AML-193 (cell line): ENCODE measurements around the gene ARHGAP8.
"Not testable (repeated sequence)": the region's sequence is repeated elsewhere in the genome, so short reads cannot be mapped to it uniquely, and the experiment has no call there.

Experiments used
- DNase-seq, 2 experiments: peaks; one replicate each; lab custom pipeline; 2025; lab: John Stamatoyannopoulos, UW

Gene ARHGAP8

DNA sequence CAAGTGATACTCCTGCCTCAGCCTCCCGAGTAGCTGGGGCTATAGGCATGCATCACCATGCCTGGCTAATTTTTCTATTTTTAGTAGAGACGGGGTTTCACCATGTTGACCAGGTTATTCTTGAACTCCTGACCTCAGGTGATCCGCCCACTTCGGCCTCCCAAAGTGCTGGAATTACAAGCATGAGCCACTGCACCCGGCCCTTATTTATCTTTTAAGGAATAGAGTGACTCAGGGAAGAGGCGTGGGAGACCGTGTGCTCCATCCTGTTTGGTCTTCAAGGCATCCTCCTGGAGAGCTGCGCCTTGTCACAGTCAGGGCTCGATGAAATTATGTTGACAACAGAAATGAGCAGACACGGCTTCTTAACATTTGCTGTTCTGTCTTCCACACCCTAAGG lies 12.7 kb upstream of the ARHGAP8 start:
- not testable (repeated sequence) for DNase-seq

DNA sequence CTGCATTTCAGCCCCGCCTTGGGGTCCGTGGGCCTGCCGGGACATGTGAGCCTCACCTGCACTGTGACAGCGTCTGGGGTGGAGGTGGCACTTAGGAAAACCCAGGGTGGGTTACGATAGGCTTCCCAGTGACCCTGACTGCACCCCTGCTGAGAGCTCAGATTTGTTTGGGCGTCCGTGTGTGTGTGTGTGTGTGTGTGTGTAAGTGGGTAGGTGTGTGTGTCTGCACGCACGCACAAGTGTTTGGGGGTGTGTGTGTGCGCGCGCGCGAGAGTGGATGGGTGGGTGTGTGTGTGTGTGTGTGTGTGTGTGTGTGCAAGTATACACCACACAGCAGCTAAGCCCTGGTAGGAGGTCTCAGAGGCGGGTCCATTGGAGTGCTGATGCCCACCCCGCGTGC lies 12.1 kb upstream of the ARHGAP8 start:
- DNase-seq, result no peak

DNA sequence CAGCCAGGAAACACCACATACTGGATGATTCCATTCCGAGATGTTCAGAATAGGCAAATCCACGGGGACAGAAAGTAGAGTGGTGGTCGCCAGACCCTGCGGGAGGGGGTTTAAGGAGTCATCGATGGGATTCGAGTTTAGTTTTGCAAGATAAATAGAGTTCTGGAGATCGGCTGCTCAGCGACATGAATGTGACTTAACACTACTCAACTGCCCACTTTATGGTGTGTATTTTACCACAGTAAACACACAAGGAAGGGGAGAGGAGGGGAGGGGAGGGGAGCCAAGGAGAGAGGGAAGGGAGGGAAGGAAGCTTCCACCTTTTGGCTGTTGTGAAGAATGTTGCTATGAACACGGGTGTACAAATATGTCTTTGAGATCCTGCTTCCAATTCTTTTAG lies 10.4 kb upstream of the ARHGAP8 start:
- no peak for DNase-seq

DNA sequence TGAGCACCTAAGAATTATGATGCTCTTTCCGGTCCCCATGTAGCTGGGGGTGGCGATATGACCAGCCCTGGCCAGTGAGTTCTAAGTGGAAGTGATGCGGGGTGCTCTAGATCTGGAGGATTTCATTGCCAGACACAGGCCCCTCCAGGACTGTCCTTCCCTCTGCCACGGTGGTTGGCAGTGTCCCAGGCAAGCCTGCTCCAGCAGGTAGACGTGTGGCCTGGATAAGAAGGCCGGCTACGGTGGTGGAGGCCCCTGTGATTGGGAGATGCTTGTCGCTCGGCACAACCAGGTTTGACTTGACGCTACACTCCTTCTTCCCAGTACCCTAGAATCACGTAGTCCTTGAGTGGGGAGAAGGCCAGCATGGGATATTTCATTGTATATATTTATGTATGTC lies 9.1 kb upstream of the ARHGAP8 start:
- DNase-seq, result no peak

DNA sequence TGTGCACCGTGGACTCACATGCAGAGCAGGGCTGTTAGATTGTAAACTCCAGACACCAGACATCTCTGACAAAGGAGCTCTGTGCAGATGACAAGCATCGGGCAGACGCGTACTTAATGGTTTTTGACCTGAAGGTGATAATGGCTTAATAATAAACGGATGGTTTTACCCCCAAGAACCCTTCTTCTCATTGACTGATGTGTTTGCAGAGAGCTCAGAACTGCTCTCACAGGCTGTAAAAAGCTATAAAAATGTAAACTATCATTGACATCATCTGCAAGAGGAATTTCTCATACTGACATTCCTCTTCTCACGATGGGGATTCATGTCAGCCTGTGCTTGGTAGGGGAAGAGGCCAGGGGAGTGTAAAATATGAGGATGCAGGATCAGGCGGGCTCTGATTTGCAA lies 8.6 kb upstream of the ARHGAP8 start:
- no peak for DNase-seq

DNA sequence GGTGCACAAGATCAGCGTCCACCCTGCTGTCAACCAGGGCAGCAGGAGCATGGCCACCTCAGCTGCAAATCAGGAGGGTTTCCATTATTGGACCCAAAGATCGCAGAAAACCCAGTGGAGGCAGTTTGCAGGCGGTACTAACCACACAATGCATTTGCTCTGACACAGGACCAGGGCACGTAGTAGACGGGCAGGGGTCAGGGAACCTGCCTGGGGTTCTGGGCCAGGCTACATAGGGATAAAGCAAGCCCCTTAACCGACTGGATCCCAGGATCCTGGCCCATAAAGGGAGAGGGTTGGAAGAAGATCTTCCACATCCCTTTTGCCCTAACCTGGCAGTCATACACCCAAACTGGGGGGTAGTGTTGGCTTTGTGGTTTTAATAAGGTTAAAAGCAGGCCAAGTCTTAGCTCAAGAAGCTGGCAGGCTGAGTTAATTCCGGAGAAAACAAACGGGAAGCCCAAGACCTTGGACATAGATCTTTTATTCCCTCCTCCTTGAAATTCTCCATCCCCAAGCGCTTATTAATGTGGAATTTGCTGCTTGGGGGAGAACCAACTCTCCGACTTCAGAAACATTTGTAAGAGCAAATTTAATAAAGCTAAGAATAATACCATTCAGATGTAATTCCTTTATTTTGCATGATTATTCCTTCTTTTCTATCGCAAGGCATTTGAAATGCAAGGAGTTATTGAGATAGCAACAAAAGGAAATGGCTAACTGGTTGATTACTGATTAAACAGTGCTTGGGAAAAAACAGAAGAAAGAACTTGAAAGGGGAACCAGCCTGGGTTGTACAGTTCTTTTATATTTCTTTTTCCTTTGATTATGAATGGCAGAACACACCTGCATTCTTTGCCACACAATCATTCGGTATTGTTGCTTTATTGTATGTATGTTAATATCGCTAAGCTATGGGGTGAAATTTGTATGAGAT lies 6.3 kb upstream of the ARHGAP8 start:
- no peak for DNase-seq

DNA sequence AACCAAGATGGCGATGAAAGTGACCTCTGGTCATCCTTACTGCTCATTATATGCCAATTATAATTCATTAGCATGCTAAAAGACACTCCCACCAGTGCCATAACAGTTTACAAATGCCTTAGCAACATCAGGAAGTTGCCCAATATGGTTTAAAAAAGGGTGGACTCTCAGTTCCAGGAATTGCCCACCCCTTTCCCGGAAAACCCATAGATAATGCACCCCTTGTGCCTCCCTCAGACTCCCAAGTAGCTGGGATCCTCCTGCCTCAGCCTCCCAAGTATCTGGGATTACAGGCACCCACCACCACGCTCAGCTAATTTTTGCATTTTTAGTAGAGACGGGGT lies 4.6 kb upstream of the ARHGAP8 start:
- not testable (repeated sequence) for DNase-seq

DNA sequence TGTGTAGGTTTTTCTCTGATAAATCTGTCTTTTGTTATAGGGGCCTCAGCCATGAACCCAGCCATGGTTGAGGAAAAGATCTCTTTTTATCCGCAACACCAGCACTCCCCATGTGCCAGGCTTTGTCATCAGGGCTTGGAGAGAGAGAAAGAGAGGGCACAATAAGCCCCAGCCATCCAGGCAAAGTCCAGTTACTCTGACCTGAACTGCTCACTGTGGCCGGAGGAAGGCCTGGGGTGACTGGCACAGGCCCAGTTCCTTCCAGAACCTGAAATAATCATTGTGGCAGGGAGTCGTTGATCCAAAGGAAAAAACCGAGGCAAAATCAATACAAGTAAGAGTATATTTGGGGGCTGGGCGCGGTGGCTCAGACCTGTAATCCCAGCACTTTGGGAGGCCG lies 3.9 kb upstream of the ARHGAP8 start:
- no peak for DNase-seq

DNA sequence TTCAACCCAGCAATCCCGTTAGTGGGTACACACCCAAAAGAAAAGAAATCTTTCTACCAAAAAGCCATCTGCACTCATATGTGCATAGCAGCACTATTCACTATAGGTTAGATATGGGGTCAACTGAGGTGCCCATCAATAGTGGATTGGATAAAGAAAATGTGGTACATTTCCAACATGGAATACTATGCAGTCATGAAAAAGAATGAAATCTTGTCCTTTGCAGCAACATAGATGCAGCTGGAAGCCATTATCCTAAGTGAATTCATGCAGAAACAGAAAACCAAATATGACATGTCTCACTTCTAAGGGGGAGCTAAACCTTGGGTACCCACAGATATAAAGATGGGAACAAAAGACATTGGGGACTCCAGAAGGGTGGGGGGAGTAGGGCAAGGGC lies 1.9 kb upstream of the ARHGAP8 start:
- no peak for DNase-seq

DNA sequence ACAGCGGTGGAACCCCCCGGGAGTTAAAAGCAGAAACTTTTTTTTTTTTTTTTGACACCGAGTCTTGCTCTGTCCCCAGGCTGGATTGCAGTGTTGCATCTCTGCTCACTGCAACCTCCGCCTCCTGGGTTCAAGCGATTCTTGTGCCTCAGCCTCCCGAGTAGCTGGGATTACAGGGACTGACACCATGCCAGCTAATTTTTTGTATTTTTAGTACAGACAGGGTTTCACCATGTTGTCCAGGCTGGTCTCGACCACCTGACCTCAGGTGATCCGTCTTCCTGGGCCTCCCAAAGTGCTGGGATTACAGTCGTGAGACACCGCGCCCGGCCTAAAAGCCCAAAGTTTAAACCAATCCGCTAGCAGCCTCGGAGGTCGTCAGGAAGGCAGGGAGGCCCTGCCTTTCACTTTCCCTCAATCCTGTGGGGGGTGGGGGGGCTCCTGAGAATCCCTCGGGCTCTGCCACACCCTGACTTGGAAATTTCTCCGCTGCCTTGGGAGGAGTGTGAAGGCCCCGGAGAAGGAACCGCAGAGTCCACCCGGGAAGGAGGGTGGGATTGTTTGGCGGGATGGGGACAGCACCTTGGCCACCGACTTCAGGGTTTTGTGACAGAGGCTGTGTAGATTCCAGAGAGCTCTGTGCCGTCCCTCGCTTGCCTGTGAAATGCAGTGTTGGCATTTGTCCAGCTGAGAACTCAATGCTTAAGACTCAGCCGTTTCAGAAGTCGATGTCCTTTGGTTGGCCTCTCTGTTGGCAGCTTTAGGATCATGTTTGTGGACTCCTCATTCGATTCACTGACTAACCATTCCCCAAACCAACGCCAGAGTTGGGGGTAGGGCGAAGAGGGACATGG lies 1.0 kb downstream of the ARHGAP8 start:
- DNase-seq, result no peak

DNA sequence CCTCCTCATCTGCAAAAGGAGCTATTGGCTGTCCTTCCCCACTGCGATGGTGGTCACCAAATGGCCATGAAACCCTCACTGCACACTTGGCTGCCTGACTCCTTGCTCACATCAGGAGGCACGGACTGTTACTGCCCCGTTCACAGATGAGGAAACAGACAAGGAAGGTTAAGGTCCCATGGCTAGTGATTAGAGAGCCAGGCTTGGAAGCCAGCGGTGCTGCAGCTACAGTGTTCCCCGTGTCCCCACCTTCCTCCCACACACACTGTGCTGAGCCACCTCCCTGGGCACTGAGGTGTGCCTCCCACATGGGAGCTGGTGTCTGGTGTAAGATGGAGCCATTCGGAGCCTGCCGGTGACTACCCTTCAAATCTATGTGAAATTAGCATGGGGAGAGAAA lies 2.6 kb downstream of the ARHGAP8 start:
- no peak for DNase-seq

DNA sequence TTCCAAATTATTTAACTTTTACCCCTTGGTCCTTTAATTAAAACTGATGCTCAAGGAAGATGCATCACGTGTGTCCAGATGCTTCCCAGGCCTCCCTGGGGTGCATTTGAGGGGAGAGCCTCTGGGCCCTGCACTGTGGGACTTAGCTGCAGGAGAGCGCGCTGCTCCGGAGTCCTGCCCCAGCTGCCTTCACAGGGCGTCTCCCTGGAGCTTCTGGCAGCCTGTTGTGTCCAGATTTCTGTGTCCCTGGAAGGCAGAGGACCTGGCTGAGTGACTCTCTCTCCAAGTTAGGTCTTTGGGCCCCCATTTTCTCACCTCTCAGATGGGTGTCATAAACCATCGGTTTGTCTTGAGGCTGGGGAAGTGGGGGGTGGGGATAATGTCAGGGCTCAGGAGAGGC lies 3.0 kb downstream of the ARHGAP8 start:
- no peak for DNase-seq

DNA sequence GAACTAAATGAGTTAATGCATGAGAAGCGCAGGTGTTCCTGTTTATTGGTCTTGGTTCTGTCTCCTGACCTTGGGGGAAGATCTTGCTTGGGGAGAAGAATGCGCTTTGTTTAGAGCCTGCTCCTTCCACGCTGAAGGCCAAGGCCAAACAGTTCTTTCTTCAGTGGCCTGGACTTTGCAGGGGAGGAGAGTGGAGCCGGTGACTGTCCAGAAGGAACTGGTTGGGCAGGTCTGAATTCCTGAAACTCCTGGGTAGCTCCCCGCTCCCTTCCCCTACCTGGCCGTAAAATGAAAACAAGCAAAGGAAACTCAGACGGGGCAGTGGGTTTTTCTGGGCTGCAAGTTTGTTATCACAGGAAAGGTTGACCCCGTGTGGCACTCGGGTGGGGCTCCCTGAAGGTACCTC lies 3.6 kb downstream of the ARHGAP8 start:
- DNase-seq, result no peak

DNA sequence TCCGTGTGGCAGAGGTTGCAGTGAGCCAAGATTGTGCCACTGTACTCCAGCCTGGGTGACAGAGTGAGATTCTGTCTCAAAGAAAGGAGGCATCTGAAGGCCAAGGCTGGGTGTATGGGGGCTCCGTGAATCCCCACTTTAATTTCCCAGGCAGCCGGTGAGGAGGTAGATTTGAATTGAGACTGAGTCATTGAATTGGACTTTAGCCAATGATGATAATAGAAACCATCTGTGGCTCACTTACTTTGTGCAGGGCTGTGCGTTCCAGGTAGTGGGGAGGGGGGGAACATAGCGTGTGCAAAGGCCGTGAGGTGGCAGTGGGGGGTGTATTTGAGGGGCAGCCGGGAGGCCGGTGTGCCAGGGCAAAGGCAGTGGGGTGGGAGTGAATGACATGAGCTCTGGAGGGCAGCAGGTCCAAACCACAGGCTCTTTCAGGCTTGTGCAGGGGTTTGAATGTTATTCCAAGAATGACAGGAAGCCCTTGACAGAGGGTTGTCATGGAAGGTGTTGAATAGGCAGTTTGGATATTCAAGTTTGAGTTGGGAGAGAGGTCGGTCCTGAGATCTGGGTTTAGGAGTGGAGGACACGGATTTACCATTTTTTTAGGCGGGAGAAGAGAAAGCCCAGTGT lies 6.1 kb downstream of the ARHGAP8 start:
- no peak for DNase-seq

DNA sequence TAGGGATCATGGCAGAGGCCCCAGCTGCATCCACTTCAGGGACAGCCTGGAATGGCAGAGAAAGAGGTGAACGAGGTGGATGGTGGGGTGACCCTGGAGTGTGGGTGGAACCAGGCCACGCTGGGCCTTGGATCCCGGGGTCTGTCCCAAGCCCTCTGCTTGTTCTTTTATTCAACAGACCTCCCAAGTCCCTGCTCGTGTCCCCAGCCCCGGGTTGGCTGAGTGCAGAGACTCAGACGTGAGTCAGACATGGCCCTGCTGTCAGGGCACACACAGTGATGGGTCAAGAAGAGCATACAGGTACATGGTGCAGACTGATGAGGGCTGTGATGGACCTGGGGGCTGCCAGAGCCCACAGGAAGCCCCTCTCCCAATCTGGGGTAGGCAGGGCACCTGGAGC lies 6.6 kb downstream of the ARHGAP8 start:
- DNase-seq, result no peak

DNA sequence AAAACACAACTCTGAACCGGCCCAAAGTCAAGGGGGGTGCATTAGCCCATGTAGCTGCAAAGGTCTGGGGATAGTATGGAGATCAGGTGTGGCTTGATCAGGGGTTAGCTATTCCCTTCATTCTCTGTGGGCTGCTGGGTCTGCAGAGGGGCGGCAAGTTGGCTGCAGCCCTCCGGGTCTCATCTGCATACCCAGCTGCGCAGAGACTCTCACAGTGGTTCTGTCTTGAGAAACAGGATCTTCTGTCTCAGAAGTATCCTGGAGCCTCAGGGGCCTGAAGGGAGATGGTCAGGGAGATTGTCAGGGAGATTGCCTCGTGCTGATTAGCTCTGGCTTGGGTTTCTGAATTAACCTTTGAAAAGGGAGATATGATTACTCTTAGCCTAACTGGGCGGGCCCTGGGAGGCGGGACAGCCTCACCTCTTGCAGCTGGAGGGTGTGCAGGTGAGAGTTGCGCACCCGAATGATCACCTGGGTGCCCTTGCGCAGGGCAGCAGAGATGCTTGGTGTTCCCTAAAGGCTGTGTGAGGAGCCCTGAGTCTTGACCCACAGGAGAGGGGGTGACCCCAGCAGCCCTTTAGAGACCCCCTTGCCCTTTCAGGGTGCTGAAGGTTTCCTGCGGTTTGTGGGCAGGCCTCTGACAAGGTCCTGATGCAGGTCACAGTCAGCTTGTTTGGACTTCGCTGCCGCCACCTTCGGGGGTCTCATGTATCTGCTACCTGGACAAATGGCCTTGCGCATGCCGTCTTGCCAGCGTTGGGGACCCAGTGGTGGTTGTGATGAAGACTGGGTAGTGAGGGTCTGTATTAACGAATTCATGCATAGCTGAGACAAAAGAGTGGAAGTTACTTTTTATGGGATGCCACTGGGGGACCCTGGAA lies 7.3 kb downstream of the ARHGAP8 start:
- no peak for DNase-seq

DNA sequence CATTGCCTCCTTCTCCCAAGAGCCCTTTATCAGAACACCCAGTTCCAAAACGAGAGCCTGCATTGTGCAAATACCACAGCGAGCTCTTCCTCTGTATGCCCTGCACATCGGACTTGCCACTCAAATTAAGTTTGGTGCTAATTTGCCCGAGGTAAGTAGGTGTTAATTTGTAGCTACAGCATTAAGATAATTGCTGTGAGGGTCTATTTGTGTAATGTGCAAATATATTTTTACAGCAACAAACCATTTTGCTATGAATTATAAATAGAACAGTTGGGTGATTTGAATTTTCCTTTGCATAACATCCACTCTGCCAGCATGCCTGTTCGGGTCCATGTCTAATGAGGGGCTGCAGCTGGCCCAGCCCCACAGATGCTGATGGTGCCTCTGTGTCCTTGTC lies 8.1 kb downstream of the ARHGAP8 start:
- DNase-seq, result no peak

DNA sequence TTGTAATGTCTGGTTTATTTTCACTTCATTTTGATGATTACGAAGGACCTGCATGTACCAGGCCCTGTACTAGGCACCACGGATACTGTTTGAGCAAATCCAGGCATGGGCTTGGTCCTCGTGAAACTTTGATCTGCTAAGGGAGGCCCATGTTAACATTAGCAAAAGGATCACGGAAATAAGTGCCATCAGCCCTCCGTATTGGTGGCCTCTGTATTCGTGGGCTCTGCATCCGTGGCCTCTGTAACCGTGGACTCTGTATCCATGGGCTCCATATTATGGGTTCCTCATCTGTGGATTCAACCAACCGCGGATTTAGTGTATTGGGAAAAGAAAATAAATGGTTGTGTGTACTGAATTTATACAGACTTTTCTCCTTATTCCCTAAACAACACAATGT lies 8.7 kb downstream of the ARHGAP8 start:
- no peak for DNase-seq

DNA sequence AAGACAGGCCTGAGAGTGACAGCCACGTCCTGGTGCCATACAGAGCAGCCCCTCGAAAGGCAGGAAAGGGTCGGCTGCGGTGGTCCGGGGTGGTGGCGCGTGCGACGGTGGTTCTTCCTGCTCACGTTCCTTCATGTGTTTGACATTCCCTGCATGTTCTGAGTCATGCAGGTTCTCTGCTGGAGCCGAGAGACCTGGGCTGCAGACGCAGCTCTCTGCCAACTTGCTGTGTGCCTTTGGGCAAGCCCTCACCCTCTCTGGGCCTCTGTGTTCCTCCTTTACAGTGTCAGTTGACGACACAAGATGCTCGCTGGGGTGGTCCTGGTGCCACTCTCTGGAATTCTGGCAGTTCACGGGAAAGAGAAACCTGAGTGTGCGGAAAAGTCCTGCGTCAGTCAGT lies 12.0 kb downstream of the ARHGAP8 start:
- DNase-seq, result no peak

DNA sequence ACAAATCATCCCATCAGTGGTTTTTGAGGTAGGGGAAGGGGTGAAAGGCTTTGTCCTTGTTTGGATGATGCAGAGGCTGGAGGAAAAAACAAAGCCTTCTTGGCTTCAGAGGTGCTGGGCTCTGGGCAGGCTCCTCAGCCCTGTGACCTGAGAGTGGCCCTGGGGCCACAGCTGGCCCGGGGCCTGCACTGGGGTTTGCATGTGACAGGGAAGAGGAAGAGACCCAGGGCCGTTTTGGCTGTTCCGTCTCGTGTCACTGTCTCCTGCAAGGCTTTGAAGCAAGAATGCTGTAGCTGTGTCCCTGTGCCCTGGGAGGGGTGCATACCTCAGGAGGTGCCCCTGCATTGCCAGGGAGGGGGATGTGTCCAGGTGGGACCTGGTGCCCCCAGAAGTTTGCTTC lies 12.6 kb downstream of the ARHGAP8 start:
- no peak for DNase-seq

DNA sequence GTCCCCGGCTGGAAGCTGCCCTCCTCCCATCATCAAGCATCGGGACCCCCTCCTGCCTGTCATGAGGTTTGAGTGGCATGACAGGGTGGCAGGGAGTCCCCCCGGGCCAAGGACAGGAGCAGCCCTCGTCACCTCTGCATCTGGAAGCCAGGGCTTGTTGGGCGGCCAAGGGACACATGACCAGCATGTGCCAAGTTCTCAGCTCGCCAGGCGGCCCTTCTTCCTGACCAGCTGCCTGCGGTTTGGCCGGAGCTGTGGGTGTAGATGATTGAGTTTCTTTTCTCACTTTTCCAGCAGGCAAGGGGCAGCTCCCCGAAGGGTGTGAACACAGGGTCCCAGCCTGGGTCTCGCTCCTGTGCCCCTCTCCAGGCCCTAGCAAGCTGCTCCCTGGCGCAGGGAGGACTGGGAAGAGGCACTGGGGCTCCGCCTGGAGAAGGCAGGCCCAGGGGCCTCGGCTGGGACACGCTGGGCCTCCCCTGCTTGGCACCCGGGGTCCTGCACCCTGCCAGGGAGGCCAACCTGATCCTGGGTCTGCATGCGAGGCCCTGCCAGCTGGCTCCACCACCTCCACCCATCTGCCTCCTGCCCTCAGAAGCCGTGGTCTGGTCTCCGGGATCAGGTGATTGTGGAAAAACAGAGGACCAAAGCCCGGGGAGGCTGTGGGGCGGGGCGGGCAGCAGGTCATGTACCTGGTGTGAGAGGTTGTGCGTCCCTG lies 13.4 kb downstream of the ARHGAP8 start:
- no peak for DNase-seq
